Measurements from ENCODE around the gene IMMP2L.

The IMMP2L gene

GRCh38 chr7:111558991-111559390 is 3.3 kb downstream of the IMMP2L start:
- DNase-seq (ENCODE audit: low read depth in 2 of 2), result no peak

GRCh38 chr7:111556977-111557376 is 5.3 kb downstream of the IMMP2L start:
- DNase-seq (ENCODE audit: low read depth in 2 of 2), result no peak

- DNase-seq (ENCODE audit: low read depth in 2 of 2), result no peak
These were observed 8.2 kb downstream of the IMMP2L start for GRCh38 chr7:111554086-111554485.

DNA sequence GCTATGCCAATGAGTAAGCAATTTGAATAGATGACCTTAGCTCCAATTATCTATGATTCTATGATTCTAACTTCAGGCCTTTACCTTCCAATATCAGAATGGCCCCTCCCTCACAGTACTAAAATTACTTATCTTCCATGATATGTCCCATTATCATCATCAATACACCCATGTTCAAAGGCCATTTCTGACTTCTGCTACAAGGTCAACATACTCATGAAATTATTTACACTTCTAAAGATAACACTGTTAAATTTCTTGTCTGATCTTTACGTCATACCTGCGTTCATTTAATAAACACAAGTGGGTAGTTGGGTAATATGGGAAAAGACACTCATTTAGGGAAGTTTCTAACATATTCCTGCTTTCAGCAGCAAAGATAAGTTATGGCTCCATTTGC is 21.2 kb downstream of the IMMP2L start:
- DNase-seq (ENCODE audit: low read depth in 2 of 2), result no peak

- no peak for DNase-seq (ENCODE audit: low read depth in 2 of 2)
These were observed 22.0 kb downstream of the IMMP2L start for GRCh38 chr7:111540199-111540815.

GRCh38 chr7:111537134-111537533 is 25.2 kb downstream of the IMMP2L start:
- DNase-seq (ENCODE audit: low read depth in 2 of 2), result no peak

- no peak for DNase-seq (ENCODE audit: low read depth in 2 of 2)
These were observed 27.0 kb downstream of the IMMP2L start for GRCh38 chr7:111535142-111535870.

DNA sequence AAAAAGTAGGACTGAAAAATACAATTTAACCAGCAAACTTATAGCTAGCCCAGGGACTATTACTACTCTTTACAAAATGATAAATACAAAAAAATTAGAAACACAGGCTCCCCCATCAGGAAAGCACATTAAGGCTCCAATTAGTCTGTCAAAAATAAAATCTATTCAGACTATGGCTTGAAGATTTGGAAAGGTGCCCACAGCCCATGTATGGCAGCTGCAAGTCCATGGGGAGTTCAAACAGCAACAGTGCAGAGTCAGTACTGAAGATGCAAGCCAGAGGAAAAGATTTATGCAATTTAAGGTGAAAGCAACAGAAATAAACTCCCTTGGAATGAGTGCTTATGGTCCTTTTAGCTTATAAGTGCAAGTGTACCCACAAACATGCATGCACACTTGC is 29.7 kb downstream of the IMMP2L start:
- DNase-seq (ENCODE audit: low read depth in 2 of 2), result no peak

DNA sequence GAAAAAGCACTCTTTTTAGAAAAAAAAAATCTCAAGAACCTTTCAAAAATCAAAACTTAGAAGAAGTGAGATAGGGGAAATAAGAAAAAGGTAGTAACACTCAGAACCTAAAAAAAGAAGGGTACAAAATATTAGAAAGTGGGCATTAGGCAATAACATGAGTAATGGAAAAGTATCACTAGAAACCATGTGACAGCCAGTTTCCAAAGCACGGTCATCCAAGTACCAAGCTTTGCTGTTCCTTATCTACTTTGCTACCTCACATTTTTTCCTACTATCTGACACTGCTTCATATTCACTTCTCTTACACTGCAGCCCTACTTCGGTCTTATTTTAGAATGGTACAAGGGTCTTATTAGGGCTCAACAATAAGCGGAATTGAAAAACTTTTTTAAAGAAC is 30.3 kb downstream of the IMMP2L start:
- no peak for DNase-seq (ENCODE audit: low read depth in 2 of 2)

DNA sequence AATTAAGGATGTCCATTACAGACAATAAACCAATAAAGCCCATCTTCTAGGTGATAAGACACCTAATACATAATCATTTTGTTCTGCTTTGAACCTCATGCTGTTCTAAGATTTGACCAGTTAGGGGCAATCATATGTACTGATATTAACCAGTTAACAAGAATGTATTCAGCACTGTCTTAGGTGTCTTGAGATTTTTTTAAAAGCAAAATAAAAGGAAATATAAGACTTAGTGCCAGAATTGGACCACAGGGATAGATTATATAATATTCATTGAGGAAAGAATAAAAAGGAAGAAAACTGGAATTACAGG is 32.0 kb downstream of the IMMP2L start:
- DNase-seq (ENCODE audit: low read depth in 2 of 2), result no peak

DNA sequence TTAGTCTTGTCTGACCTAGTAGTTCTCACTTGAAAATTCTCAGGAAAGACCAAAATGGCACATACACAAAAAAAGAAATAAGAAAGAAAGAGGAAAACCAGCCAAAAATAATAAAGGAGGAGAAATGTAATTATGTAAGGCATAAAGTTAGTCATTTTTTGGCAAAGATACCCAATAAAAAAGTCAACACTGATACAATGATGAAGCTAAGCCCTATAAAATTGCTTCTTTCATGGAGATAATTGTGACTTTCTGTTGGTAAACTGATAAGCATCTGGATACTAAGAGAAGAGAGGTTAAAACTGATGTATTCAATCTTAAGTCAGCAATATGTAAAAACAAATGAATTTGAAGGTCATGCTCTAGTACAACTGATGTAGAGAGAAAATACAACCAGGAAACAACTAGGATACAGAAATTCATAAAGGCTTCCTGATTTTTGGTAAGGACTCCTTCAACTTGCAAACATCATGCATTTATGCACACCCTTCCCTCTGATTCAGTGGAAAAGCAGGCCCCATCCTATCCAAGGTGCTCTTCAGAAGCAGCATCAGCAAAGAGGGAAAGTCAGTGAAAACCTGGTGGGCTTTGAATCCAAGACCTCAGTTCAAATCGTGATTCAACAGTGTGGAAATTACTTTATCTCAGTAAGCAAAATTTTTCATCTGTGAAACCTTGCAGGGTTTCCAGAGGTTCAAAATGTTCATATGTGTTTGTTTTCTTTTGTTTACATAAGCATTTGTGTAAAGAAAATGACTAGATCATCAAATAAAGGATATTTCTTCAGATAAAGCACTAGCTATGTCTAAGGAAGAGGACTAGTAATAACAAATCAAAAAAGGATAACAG is 32.6 kb downstream of the IMMP2L start:
- DNase-seq (ENCODE audit: low read depth in 2 of 2), result no peak

DNA sequence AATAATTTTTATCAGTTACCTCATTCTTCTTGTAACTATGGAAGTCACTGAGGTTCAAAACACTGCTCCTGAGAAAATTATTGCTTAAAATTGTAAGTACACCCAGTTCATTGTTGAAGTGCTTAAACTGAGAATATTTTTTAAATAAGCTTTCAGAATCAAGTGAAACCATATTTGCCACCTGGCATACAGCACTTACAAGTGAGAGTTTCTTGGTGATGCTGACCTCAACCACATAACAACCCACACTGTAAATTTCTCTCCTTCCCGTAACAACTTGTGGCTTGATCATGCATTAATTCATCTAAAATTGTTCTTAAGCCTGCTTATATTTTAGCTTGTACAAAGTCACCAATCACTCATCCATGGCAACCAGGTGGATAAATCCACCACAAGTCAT is 34.0 kb downstream of the IMMP2L start:
- DNase-seq (ENCODE audit: low read depth in 2 of 2), result no peak

DNA sequence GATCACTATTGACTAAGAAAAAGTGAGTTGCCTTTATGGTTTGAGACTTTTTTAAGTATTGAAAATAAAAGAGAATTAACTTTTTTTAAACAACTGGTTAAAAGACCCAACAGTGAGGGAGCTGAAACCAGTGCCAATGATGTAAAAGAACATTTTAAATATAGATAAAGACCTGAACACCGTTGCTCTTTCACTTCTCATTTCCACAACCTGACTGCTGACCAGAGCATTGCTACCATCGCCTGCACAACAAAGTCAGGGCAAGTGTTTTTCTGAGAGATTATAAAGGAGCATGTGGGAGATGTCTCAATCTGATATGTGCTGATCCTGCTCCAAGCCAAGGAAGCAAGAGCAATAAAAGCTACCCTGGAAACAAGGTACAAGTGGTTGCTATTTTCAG is 34.7 kb downstream of the IMMP2L start:
- DNase-seq (ENCODE audit: low read depth in 2 of 2), result no peak

DNA sequence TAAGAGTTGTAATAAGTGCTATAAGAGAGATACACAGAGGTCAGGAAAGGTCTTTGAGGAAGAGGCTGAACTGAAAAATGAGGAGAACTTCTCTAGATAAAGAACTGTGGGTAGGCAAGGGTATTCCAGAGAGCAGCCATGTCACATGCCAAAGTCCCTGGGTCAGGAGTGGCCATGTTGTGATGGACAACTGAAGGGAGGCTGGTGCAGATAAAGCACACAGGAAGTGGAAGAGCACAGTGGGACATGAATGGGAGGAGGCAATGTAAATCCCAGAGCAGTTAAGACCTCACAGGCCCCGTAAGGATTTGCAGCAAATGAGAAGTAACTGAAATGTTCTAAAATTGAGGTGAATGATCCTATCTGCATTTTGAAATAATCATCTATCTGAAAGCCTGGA is 37.2 kb downstream of the IMMP2L start:
- DNase-seq (ENCODE audit: low read depth in 2 of 2), result no peak

GRCh38 chr7:111521660-111522059 is 40.6 kb downstream of the IMMP2L start:
- DNase-seq (ENCODE audit: low read depth in 2 of 2), result no peak

- no peak for DNase-seq (ENCODE audit: low read depth in 2 of 2)
These were observed 44.0 kb downstream of the IMMP2L start for GRCh38 chr7:111518264-111518663.

DNA sequence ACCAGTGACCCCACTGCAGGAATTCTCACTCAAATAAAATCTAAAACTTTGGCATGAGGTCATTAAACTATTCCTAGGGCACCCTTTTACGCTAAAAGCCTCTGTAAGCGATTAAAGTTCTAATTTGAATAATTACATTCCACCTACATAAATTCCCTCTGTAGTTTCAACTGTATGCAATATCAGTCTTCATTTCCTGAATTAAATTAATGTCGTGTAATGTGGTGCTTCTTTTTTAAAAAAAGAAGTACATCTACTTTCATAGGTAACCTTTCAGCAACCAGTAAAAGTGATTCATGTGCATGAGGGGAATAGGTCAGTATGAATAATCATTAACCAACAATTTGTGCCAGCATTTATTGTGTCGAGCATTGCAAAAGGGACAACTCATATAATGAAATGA is 44.7 kb downstream of the IMMP2L start:
- DNase-seq (ENCODE audit: low read depth in 2 of 2), result no peak

GRCh38 chr7:111516612-111517011 is 45.7 kb downstream of the IMMP2L start:
- DNase-seq (ENCODE audit: low read depth in 2 of 2), result no peak

GRCh38 chr7:111513566-111513965 is 48.7 kb downstream of the IMMP2L start:
- no peak for DNase-seq (ENCODE audit: low read depth in 2 of 2)

DNA sequence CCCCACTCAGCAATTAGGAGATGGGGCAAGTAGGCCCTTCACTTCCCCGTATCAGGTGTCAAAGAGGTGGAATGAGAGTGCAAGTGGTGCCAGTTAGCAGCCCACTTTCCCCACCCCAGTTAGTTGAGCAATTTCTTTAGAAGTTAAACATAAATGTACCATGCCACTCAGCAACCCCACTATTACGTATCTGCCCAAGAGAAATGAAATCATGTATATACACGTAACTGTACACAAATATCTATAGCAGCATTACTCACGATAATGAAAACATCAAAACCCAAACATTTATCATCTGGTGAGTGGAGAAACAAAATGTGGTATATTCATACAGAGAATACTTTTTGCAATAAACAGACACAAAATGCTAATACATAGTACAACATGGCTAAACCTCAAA is 50.4 kb downstream of the IMMP2L start:
- no peak for DNase-seq (ENCODE audit: low read depth in 2 of 2)

DNA sequence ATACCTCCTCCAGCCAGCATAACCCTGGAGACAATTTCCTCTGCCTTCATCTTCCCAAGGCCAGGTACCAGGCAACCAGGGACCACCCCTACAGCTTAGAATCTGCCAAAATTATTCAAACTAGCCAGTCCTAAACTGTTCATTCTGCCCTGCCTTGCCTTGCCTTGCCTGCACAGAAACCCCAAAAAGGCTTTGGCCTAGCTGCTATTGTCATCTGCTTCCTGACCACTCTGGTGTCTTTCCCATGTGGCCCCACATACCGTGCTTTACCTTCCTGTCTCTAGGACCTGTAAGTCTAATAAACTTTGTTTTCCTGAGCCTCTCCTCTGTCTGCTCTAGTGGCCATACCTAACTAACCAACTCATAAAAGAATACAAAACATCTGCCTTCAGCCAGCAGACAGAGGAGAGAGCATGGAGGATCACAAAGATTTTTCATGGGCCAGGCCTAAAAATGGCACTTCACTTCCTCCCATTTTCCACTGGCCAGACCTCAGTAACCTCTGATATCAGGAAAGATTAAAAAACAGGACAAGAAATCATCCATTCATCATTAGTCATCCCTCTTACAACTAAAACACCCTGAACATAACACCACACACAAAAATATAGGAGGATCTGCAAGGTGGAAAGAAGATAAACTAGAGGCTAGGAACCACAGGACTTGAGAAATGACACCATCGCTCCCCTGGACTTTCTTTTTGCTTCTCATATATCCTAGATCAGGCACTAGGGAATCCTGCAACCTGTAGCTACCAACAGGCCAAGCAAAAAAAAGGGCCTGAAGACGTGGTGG is 51.5 kb downstream of the IMMP2L start:
- no peak for DNase-seq (ENCODE audit: low read depth in 2 of 2)

DNA sequence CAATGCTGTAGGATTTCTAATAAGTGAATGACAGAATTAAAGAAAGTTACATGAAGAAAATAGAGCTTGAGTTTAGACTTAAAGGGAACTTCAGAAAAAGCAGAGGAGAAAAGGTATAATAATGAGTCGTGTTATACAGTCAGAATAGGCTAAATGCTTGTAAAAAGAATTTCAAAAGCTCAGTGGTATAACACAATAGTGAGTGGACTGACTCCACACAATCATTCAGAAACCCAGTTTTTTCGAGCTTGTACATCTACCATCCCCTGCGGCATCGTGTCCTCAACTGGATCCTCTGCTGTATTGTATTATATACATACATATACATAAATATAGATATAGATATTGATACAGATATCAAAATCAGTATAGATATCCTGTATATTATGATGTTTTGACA is 52.2 kb downstream of the IMMP2L start:
- no peak for DNase-seq (ENCODE audit: low read depth in 2 of 2)

Measured in activated CD4-positive, alpha-beta T cell treated with anti-CD3 and anti-CD28 coated beads for 24 hours (primary cell).